ENCODE data around the gene RETREG2. TPM values are rescaled to one million over a fixed set of nuclear protein-coding genes. Genes with fewer than 3 reads are reported as not detected.
A peak's percentile ranks its signal among the peaks of the same experiment; 100 is the strongest.

RETREG2 gene
- total RNA-seq, 4 donors from 2014 or later, result 82.3 to 122 (median 100) TPM

DNA sequence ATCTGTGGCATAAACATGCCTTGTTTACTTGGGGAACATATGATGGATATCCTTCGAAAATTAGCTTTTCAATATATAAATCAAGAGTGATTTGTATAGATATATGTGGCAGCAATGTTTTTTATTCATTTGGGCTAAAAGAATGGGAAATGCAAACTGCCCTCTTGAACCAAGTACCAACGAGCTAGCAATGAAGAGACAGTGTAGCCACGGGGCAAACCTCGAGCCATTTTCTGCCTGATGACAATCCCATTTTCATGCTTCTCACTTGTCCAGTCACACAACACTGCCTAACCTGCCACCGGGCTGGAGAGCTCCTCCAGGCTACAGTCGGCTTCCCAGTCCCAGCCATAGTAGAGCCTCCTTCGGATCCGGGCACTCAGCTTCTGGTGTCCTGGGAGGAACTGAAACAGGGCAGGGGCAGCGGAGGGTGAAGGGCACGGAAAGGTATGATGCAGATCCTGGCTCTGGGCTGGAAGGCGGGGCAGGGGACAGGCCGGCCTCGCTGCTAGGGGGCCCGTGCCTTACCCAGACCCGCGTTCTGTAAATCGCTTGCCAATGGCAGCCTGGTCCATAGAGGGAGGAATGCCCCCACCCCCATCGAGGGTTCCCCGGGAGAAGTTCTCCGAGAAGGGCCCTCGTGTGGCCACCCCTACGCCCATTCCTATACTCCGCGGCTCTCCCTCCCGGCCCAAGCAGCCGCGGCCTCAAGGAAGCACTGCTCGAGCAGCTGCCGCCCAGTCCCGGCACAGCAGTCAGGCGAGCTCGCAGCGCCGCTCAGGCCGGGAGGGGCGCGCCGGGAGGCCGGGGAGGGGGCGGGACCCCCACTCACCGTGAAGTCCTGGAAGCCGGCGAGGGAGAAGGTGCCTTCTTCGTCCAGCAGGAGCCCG is 1.9 kb upstream of the RETREG2 start:
- TF ChIP-seq, protein P1, sequence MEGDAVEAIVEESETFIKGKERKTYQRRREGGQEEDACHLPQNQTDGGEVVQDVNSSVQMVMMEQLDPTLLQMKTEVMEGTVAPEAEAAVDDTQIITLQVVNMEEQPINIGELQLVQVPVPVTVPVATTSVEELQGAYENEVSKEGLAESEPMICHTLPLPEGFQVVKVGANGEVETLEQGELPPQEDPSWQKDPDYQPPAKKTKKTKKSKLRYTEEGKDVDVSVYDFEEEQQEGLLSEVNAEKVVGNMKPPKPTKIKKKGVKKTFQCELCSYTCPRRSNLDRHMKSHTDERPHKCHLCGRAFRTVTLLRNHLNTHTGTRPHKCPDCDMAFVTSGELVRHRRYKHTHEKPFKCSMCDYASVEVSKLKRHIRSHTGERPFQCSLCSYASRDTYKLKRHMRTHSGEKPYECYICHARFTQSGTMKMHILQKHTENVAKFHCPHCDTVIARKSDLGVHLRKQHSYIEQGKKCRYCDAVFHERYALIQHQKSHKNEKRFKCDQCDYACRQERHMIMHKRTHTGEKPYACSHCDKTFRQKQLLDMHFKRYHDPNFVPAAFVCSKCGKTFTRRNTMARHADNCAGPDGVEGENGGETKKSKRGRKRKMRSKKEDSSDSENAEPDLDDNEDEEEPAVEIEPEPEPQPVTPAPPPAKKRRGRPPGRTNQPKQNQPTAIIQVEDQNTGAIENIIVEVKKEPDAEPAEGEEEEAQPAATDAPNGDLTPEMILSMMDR (IDR thresholded peaks at IDR 0.05), result peak in 1 of 6 experiments; percentile 1
- TF ChIP-seq POLR2A (IDR thresholded peaks at IDR 0.05), result no peak
- Histone ChIP-seq H3K4me3 (replicated peaks in 1 of 3) (peak overlapping the region; percentile 72 to 97 (median 85)), H3K27me3 (no peaks in the 10 kb centered on the region), H3K4me1 (peaks cover 21 to 30% of the 10 kb centered on the region in 2 donors), H3K27ac (peak overlapping the region; percentile 98 to 99 (median 98)), H3K36me3 (peaks cover 41 to 47% of the 10 kb centered on the region in 2 donors), H3K9me3 (no peaks in the 10 kb centered on the region)
- peak; percentile 81 to 82 for DNase-seq
- WGBS, 2 donors, result 6 to 10% methylated on average over 11 to 17 of the region's 45 CpGs
- intact Hi-C loops (cut with DNase I), result loop anchor here (5.0 kb wide), 1 partner anchor 36 kb away; no protein-coding TSS in a partner anchor

DNA sequence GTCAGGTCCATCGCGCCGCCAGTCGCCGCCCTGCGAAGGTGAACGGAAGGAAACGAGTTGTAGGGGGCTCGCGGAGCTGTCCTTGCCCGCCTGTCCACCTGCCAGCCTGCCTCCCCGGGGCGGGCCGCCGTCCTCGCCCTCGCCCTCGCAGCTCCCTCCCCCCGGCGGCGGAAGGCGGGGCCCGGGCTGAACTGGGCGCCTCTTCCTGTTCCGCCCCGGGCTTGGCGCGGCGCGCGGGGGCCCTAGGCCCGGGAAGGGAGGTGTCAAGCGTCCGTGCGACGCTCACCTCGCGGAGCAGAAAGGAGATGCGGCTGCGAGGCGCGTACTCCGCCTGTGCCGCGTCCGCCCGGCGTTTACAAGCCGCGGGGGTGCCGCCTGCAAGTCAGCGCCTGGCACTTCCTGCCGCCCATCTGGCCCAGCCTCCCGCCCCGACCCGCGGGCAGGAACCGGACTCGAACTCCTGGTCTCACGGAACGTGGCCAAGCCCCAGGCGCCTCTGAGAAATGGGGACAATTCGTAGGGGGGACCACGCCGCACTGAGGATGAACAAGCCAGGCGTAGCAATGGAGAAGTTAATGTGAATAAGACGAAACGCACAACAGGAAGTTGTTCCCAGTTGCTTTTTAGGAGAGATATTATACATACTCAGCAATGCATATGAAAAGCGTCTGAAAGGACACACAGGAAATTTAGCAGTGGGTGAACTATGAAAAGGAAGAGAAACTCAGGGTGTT is 1.1 kb upstream of the RETREG2 start, which contains the start of gene CNPPD1:
Gene CNPPD1, minus strand, starts transcription at position 108 of the 734 bp plus-strand sequence. Its CDS starts 97 bp downstream, at position 11.
- no peaks in the 10 kb centered on the region for H3K27me3 ChIP-seq
- H3K27ac ChIP-seq, result peak within 1 kb of the TSS; percentile 98 to 99 (median 98)
- TF ChIP-seq POLR2A (IDR thresholded peaks at IDR 0.05), result peak; percentile 95 to 96
- TF ChIP-seq, protein P1 (IDR thresholded peaks at IDR 0.05), result no peak
- peaks cover 21 to 25% of the 10 kb centered on the region in 2 donors for H3K4me1 ChIP-seq
- H3K9me3 ChIP-seq, result no peaks in the 10 kb centered on the region
- DNase-seq, result peak; percentile 91 to 92
- intact Hi-C loops (cut with DNase I), result loop anchor here (5.0 kb wide), 1 partner anchor 35 kb away; no protein-coding TSS in a partner anchor
- H3K36me3 ChIP-seq, result peaks cover 49 to 55% of the 10 kb centered on the region in 2 donors
- WGBS, 2 donors, result 0 to 1% methylated on average over 9 to 44 of the region's 69 CpGs
- peak within 1 kb of the TSS; percentile 72 to 97 (median 85) for H3K4me3 ChIP-seq (replicated peaks in 1 of 3)

DNA sequence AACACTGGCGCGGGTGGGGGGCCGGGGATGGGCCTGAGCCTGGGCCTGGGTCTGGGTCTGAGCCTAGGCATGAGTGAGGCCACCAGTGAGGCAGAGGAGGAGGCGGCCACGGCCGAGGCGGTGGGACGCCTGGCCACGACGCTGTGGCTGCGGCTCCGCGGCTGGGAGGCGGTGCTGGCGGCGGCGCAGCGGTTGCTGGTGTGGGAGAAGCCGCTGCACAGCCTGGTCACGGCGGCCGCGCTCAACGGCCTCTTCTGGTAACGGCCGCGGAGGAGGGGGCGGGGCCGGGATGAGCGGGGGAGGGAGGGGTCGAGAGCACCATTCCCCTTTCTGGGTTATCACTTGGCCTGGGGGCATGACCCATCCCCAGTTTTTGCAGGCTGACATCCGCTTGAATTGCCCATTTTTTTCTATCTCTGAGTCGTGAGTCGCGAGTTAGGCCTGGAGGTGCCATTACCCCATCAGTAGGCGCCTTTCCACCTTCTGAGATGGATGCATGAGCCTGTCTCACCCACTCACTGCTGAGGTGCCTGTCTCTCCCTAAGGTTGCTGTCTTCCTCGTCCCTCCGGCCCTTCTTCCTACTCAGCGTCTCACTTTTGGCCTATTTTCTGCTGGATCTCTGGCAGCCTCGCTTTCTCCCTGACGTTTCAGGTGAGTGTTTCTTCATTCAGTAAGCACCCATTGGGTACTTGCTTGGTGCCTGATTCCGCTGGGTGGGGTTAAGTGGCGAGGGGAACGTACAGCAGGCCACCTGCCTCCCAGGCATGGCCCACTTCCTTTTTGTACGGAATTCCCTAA is 501 bp downstream of the RETREG2 start:
- WGBS, 2 donors, result 4% methylated on average over 14 to 36 of the region's 45 CpGs
- TF ChIP-seq, protein P1 (IDR thresholded peaks at IDR 0.05), result no peak
- TF ChIP-seq POLR2A (IDR thresholded peaks at IDR 0.05), result no peak
- peak; percentile 60 to 69 for DNase-seq
- Histone ChIP-seq H3K4me3 (replicated peaks in 1 of 3) (peak overlapping the region; percentile 40 to 97 (median 56)), H3K9me3 (no peaks in the 10 kb centered on the region), H3K36me3 (peaks cover 50 to 54% of the 10 kb centered on the region in 2 donors), H3K4me1 (peaks cover 21 to 25% of the 10 kb centered on the region in 2 donors), H3K27ac (peak overlapping the region; percentile 98 to 99 (median 98)), H3K27me3 (no peaks in the 10 kb centered on the region)
- intact Hi-C loops (cut with DNase I), result loop anchor here (5.0 kb wide), 1 partner anchor 34 kb away; no protein-coding TSS in a partner anchor

DNA sequence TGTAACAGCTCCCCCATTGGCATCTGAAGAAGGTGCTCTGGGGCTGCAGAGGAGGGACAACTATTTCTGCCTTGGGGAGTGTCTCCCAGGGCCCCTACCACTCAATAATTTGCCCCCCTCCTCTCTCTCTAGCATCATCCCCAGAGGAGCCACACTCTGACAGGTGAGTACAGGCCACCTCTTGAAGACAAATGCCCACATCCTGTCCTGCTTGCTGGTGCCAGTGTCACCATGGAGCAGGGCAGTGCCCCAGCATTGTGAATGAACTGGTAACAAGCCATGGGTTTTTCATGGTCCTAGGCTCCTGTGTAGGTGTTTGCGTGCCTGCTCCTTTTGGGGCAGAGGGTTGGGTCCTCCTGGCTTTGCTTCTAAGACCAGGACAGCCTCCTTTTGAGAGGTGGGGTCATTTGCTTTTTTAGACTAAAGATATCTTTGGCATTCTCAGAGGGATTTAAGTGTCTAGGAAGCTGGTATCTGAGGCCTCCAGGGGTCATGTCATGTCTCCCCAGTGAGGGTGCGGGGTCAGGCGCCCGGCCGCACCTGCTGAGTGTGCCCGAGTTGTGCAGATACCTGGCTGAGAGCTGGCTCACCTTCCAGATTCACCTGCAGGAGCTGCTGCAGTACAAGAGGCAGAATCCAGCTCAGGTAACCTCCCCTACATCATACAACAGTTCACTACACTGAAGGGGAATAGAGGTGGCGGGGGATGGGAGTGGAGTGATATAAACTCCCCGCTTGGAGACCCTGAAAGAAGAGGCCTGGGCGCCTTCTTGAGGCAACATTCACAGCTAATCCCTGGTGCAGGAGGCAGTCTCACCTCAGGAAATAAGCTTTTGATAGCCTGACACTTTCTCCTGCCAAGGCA is 1.8 kb downstream of the RETREG2 start:
- Histone ChIP-seq H3K4me3 (replicated peaks in 1 of 3) (no peak overlapping the region), H3K27ac (no peak overlapping the region), H3K36me3 (peaks cover 46 to 49% of the 10 kb centered on the region in 2 donors), H3K27me3 (no peaks in the 10 kb centered on the region), H3K9me3 (no peaks in the 10 kb centered on the region), H3K4me1 (peaks cover 20 to 21% of the 10 kb centered on the region in 2 donors)
- no peak for DNase-seq
- TF ChIP-seq, protein P1 (IDR thresholded peaks at IDR 0.05), result no peak
- TF ChIP-seq POLR2A (IDR thresholded peaks at IDR 0.05), result no peak
- intact Hi-C loops (cut with DNase I), result loop anchor here (5.0 kb wide), 1 partner anchor 32 kb away; no protein-coding TSS in a partner anchor
- WGBS, 2 donors, result 94 to 96% methylated on average over 8 to 9 of the region's 9 CpGs
